Measurements from ENCODE around the gene FSHR.

FSHR gene

DNA sequence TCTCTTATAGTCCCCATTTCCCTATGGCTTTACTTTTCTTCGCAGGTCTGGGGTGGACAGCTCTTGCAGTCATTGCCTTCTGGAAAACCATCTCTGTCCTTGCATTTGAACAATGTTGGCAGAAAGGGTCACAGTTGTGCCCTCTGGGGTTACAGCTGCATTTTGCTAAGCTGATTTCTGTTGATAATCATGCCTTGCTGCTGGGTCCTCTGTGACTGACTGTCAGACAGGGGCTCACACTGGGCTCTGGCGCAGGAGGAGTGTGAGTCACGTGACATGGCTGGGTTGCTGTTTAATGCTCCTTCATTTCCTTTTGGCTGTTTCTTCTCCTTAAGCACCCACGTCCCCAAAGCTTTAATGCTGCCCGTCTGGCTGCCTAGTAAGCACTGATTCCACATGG is 202.2 kb downstream of the FSHR start:
- no peak for DNase-seq

DNA sequence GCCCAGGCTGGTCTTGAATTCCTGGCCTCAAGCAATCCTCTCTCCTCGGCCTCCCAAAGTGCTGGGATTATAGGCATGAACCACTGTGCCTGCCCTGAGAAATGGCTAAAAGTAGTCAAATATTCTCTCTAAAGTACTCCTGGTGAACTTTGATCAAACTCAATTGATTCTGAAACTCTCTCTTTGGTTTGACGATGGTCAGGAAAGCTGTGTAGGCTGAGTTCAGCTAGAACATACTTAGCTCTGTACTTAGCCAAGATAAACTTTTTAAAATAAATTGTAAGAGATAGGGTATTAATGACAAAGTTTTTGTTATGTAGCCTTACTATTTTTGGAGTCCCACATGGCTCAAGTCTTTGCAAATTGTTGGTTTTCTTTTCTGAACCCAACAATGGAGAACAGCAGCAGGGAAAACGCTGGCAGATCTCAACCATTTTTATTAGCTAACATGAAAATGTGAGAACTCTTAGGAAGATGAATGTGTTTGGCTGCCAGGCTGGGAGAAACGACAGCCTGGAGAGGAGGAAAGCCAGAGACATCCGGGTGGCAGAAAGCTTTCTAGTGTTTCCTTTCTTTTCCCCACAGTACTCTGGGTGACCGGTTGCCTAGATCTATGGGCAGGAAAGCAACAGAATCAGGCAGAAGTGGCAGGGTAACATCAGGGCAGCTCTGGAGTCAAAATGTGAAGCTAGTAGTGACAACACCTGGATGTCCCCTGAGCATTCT is 205.8 kb downstream of the FSHR start:
- peak; percentile 9 for DNase-seq

DNA sequence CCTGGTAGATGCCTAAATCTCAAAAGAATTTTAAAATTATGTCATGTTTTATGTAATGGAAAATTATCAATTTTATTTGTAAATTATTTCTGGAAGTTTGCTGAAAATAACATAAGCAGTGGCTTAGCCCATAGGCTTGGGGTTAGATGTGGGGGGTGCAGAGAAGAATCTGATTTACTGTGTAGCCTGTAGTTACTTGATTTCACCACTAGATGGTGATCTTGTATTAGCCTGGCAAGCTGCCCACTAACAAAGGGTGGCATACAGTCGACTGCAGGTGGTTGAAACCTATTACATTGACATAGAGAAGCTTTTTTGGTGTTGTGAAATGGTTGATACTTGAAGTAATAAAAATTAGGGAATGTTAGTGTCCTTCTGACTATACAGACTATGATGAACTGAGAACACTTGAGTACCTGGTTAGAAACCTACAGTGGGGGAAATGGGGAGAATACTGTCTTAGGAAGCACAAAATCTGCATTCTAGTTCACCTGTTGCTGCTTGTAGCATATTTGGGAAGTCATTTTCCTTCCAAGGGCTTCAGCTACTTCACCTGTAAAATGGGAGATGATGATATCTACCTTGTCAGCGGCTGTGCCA is 207.8 kb downstream of the FSHR start:
- peak; percentile 73 for DNase-seq

- DNase-seq, result no peak
Measured at GRCh38 chr2:48944956-48945355, 209.4 kb downstream of the FSHR start.

DNA sequence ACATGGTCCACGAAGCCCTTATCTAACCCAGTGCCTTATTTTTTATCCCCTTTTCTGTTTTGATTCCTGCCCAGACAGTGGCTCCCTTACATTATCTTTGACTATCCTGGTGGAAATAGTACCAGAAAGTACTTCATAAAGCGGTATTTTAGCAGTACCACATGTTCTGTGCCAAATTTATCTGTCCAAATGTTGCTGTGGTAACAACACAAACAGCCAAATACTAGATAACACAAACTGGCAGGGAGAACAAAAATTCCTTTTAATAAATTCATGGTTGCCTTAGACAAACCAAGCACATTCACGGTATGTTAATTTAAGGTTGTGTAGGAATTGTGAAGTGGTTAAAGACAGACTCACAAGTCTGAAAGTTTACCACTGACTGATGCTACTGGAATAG is 210.9 kb downstream of the FSHR start:
- no peak for DNase-seq

DNA sequence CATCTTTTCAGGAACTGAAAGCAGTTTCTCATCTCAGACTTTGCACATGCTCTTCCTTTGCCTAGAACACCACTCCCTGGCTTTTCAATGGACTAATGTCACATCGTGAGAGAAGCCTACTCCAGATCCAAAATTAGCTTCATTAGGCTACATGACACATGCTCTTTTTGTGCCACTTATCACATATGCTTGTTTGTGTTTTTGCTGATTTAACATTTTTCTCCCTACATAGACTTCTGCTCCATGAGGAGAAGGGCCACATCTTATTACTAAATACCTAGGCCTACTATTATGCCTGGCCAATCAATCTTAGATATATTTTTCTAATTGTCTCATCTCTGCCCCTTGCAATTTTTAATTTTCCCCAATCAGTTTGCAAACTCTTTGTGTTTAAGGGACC is 212.4 kb downstream of the FSHR start:
- DNase-seq, result no peak

GRCh38 chr2:48941456-48941855 is 212.9 kb downstream of the FSHR start:
- DNase-seq, result no peak

DNA sequence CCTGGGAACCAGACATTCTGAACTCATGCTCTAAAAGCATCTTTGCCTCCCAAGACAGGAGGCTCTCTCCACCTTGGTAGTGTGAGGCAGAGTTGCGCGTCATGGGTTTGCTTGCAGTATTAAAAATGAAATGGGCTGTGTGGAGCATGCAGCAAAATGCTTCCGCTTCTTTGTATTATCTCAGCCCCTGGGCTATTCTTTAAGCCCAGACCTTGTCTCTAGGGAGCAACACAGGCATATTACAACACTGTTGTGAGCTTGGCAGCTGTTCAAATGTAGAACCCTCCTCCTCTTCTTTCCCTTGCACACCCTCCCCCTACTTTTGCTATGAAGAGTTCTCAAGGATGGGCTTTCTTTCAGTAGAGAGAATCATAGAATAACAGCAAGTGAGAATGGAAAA is 213.7 kb downstream of the FSHR start:
- DNase-seq, result peak; percentile 93

- DNase-seq, result peak; percentile 14
Measured at GRCh38 chr2:48939232-48939631, 215.1 kb downstream of the FSHR start.

- peak; percentile 22 for DNase-seq
Measured at GRCh38 chr2:48938231-48938630, 216.1 kb downstream of the FSHR start.

- no peak for DNase-seq
Measured at GRCh38 chr2:48934807-48935206, 219.5 kb downstream of the FSHR start.

DNA sequence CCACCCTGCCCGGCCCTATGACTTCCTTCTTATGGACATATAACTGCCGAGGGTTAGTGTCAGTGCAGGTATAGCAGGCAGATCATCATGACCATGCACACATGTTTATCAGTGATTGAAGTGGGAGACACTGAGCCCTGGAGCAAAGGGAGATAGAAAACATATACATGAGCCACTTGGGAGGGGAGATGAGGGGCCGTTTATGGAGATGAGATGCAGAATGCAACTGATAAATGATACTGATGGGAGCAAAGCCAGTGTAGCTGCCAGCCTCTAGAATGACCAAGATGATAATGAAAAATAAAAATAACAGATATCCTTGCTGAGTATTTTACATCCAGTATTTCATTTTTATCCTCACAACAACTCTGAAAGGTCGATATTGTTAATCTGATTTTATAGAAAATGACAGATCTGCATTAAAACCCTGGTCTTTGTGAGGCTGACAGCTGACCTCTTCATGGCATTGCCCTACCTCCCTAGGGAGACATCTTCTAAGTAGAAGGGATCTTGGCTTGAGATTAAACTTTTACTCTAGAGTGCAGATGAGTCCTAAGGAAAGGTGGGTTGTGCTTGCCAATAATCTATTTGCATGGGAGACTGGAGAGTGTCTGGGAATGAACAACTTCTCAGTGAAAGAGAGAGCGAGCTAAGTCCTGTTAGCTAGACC is 220.4 kb downstream of the FSHR start:
- no peak for DNase-seq

- DNase-seq, result no peak
Measured at GRCh38 chr2:48932667-48933066, 221.6 kb downstream of the FSHR start.

GRCh38 chr2:48929571-48930301 is 224.6 kb downstream of the FSHR start:
- DNase-seq, result no peak

GRCh38 chr2:48927355-48927754 is 227.0 kb downstream of the FSHR start:
- no peak for DNase-seq

- DNase-seq, result no peak
Measured at GRCh38 chr2:48915884-48916283, 238.4 kb downstream of the FSHR start.

GRCh38 chr2:48915227-48915626 is 239.1 kb downstream of the FSHR start:
- no peak for DNase-seq

DNA sequence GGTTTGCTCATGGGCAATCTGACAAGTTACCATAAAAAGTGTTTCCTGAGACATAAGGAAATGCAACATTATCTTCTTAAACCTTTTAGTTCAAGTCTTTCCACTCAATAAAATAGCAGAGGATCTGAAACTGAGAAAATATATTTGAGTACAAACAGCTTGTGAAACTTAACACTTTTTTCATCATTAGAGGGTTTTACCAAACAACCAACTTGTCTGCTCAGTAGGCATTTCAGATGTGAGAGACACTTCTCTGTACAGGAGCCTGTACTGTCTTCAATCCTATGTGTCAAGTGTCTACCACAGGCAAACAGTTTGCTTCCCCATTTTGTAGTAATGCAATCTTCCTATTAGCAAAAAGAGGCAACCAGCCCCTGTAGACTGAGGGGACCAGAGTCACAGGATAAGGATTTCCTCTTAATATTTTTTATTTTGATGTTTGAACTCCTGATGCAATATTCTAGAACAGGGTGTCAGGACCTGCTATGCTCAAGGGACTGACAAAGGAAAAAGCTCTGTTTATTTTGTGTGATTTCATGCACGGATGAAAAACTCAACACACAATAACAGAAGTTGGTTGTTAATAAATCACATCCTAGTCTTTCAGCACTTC is 239.7 kb downstream of the FSHR start:
- no peak for DNase-seq

Measured in DMS79 treated with DMSO at 0.1 percent for 48 hours (cell line).